K562 (cell line): ENCODE measurements around the gene ZNHIT2. TPM values are rescaled to one million over a fixed set of nuclear protein-coding genes. Genes with fewer than 3 reads are reported as not detected.

Source experiments
- ARNT ChIP-seq, 2 experiments: fragments of 450-650 bp; IDR thresholded peaks; 2 replicates each; pipeline ENCODE4 v1.6.1; 2016; ENCODE audit warnings: mild to moderate bottlenecking in 1 of 2
- BRD9 ChIP-seq: fragments of 450-650 bp; IDR thresholded peaks from 2 replicates; pipeline ENCODE4 v1.6.1; 2018; ENCODE audit warnings: low read depth; ENCODE audit not compliant: partially characterized antibody
- DNMT1 ChIP-seq: fragments of 450-650 bp; IDR thresholded peaks from 2 replicates; pipeline ENCODE4 v1.6.1; 2016; ENCODE audit warnings: antibody characterized with exemption, mild to moderate bottlenecking
- FOXM1 ChIP-seq, 2 experiments: fragments of 450-650 bp in 1 of 2; sonication (generic) in 1 of 2; formaldehyde crosslinking in 1 of 2; IDR thresholded peaks; 2 replicates each; pipeline versions ENCODE4 v1.6.1 to v1.9.0; 2017 to 2022; ENCODE audit warnings: low read depth in 2 of 2, mild to moderate bottlenecking in 2 of 2, missing genetic modification reagents in 1 of 2, moderate library complexity in 1 of 2
- GATAD2B ChIP-seq: fragments of 450-650 bp; IDR thresholded peaks from 2 replicates; pipeline ENCODE4 v1.6.1; 2017; ENCODE audit warnings: mild to moderate bottlenecking, borderline replicate concordance
- GTF2B ChIP-seq: IDR thresholded peaks from 2 replicates; pipeline ENCODE4 v1.6.1; 2011; ENCODE audit not compliant: insufficient read length; ENCODE audit errors: extremely low read depth
- HDAC2 ChIP-seq: fragments of 450-650 bp; IDR thresholded peaks from 2 replicates; pipeline ENCODE4 v1.6.1; 2016; ENCODE audit warnings: mild to moderate bottlenecking
- HOXB6 ChIP-seq: fragments of 250-450 bp; sonication (Bioruptor Pico); IDR thresholded peaks from 2 replicates; pipeline ENCODE4 v1.5.1; 2022; ENCODE audit warnings: mild to moderate bottlenecking, borderline replicate concordance
- MED1 ChIP-seq: sonication (generic); formaldehyde crosslinking; IDR thresholded peaks from 2 replicates; pipeline ENCODE4 v1.8.1; 2023; ENCODE audit warnings: missing genetic modification reagents, borderline replicate concordance
- SIX5 ChIP-seq, 2 experiments: IDR thresholded peaks; 2 replicates each; pipeline ENCODE4 v1.6.1; 2011; ENCODE audit warnings: low read length in 2 of 2, borderline replicate concordance in 1 of 2, low read depth in 1 of 2, mild to moderate bottlenecking in 1 of 2, moderate library complexity in 1 of 2; ENCODE audit not compliant: insufficient read depth in 1 of 2
- ZNF197 ChIP-seq: fragments of 200-800 bp; sonication (Bioruptor generic); IDR thresholded peaks from 2 replicates; pipeline ENCODE4 v1.6.1; 2016; ENCODE audit warnings: low read depth, missing genetic modification characterization, missing compliant biosample characterization
- ZNF239 ChIP-seq: fragments of 250-450 bp; sonication (Bioruptor Pico); IDR thresholded peaks from 2 replicates; pipeline ENCODE4 v1.4.0; 2020; ENCODE audit warnings: mild to moderate bottlenecking
- ZNF407 ChIP-seq: fragments of 450-650 bp; IDR thresholded peaks from 2 replicates; pipeline ENCODE4 v1.6.1; 2016; ENCODE audit warnings: low read depth
- ZNF764 ChIP-seq: fragments of 250-450 bp; sonication (Bioruptor Pico); IDR thresholded peaks from 2 replicates; pipeline ENCODE4 v1.4.0; 2020; ENCODE audit warnings: low read depth, mild to moderate bottlenecking, moderate library complexity
- polyA plus RNA-seq, 8 experiments: library from polyadenylated mRNA; depleted of rRNA in 4 of 8; stranded (reverse) in 5 of 8; unstranded in 3 of 8; fragments of >200 nt; fragmentation: Nextera tagmentation in 2 of 8; fragmentation: Illumina TruSeq in 1 of 8; extraction: Ambion mirVana in 2 of 8; extraction: Trizol in 1 of 8; gene quantifications; 2 replicates each; pipeline versions ENCODE4 v1.2.1 to v1.2.3, GENCODE V29; 2011 to 2014; ENCODE audit warnings: inconsistent platforms in 1 of 8, missing spikeins in 1 of 8
- total RNA-seq, 7 experiments: library from RNA; depleted of rRNA in 6 of 7; stranded (reverse); fragments of >200 nt in 6 of 7; fragmentation: Illumina TruSeq in 2 of 7; extraction: Trizol in 2 of 7; gene quantifications; 2 replicates each; pipeline versions ENCODE4 v1.2.1 to v1.2.3, GENCODE V29; 2011 to 2021; ENCODE audit warnings: low replicate concordance in 1 of 7

ZNHIT2 gene
- total and polyA plus RNA-seq, 9 of the 15 experiments (the other 6 are each of a cell fraction or from before 2014, with no cell fraction given): 0.08 to 39.0 (median 2.5) TPM

DNA sequence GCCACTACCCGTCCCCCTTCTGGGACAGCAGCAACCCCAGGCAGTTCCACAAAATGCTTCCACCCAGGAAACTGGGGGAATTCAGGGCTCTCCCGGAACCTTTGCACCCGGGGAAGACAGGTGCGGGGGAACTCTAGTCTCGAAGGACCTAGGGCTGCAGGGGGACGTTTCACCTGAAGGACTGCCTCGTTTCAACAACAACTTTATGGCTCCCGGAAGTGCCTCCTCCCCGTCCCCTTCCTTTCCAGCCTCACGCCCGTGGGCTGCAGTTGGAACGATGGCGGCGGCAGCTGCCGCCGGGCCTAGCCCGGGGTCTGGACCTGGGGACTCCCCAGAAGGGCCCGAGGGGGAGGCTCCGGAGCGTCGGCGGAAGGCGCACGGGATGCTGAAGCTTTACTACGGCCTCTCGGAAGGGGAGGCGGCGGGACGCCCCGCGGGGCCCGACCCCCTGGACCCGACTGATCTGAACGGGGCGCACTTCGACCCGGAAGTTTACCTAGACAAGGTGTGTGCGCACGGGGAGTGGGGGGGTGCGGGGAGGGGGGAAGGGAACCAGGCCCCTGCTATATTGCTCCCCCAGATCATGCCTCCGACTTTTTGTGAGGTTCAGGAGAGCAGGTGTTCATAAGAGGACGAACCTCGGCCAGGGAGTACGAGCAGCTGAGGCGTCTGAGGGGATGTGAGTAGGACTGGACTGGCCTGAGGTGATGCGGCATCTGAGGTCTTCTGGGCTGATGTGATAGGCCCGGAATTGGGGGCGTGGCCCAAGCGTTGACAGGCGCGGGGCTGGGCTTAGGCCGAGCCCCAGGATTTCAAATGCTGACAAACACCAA lies 21.3 kb downstream of the ZNHIT2 start, which contains the start of gene VPS51 (continued):
- TF ChIP-seq GTF2B (peak; percentile 43), FOXM1 (IDR thresholded peaks at IDR 0.05; ENCODE audit: low read depth) (no peak), FOXM1 (CRISPR knock-in tag; IDR thresholded peaks at IDR 0.05; ENCODE audit: low read depth) (no peak), ZNF764 (CRISPR knock-in tag) (no peak), SIX5 (IDR thresholded peaks at IDR 0.05; ENCODE audit: borderline replicate concordance in 1 of 2, insufficient read depth in 1 of 2, low read depth in 1 of 2, low read length in 2 of 2) (peak; percentile 94 to 99), HDAC2 (no peak), BRD9 (no peak), MED1 (CRISPR knock-in tag) (no peak), DNMT1 (no peak), ZNF407 (no peak), HOXB6 (CRISPR knock-in tag) (no peak), GATAD2B (no peak), ZNF197 (CRISPR knock-in tag) (no peak), ARNT (IDR thresholded peaks at IDR 0.05) (peak; percentile 83 to 90; a peak in 3 of 4 replicates), ZNF239 (CRISPR knock-in tag) (peak; percentile 52; the same call in 1 of the 2 replicates)
